Mesenchymal stem cell (in vitro differentiated cells and primary cell): ENCODE data around the gene ACOX3. TPM values are rescaled to one million over a fixed set of nuclear protein-coding genes. Genes with fewer than 3 reads are reported as not detected.

Source experiments
- DNase-seq: peaks from one replicate; pipeline ENCODE4 v3.0.0-alpha.2; 2013
- H2AFZ ChIP-seq: one replicate; pipeline ENCODE4 v1.6.1; 2013; ENCODE audit warnings: low read depth, mild to moderate bottlenecking, control low read depth, inconsistent platforms, low read length, moderate library complexity
- H2AK5ac ChIP-seq: 2 replicates; pipeline ENCODE4 v1.6.1; 2013; ENCODE audit warnings: low read length, moderate library complexity, mild to moderate bottlenecking, inconsistent platforms; ENCODE audit not compliant: severe bottlenecking
- H2BK120ac ChIP-seq: one replicate; pipeline ENCODE4 v1.6.1; 2013; ENCODE audit warnings: low read depth, mild to moderate bottlenecking, inconsistent platforms, low read length, moderate library complexity
- H2BK12ac ChIP-seq, 2 experiments: one replicate each; pipeline ENCODE4 v1.6.1; 2013; ENCODE audit warnings: inconsistent platforms in 2 of 2, low read length in 2 of 2, mild to moderate bottlenecking in 2 of 2, moderate library complexity in 2 of 2, control low read depth in 1 of 2
- H2BK15ac ChIP-seq: one replicate; pipeline ENCODE4 v1.6.1; 2013; ENCODE audit warnings: mild to moderate bottlenecking, low read depth, inconsistent platforms; ENCODE audit not compliant: poor library complexity, severe bottlenecking
- H2BK5ac ChIP-seq: 2 replicates; pipeline ENCODE4 v1.6.1; 2013; ENCODE audit warnings: low read depth, mild to moderate bottlenecking, low read length, control low read depth, inconsistent platforms; ENCODE audit not compliant: poor library complexity, severe bottlenecking
- H3K14ac ChIP-seq, 2 experiments: one replicate each; pipeline ENCODE4 v1.6.1; 2013; ENCODE audit warnings: inconsistent platforms in 2 of 2, low read length in 2 of 2, control low read depth in 1 of 2, mild to moderate bottlenecking in 1 of 2, moderate library complexity in 1 of 2
- H3K18ac ChIP-seq, 2 experiments: one replicate each; pipeline ENCODE4 v1.6.1; 2013; ENCODE audit warnings: inconsistent platforms in 2 of 2, low read length in 2 of 2, control low read depth in 1 of 2, low read depth in 1 of 2, mild to moderate bottlenecking in 1 of 2
- H3K23ac ChIP-seq, 2 experiments: one replicate each; pipeline ENCODE4 v1.6.1; 2013; ENCODE audit warnings: inconsistent platforms in 2 of 2, low read length in 2 of 2, mild to moderate bottlenecking in 2 of 2, moderate library complexity in 2 of 2, control low read depth in 1 of 2
- H3K27ac ChIP-seq: 2 replicates; pipeline ENCODE4 v1.5.1; 2013; ENCODE audit warnings: mild to moderate bottlenecking, moderate library complexity, low read length, control low read depth, inconsistent platforms; ENCODE audit not compliant: poor library complexity, severe bottlenecking
- H3K27me3 ChIP-seq, 2 experiments: 2 replicates each; pipeline versions ENCODE4 v1.6.1 to v1.7.0; 2013; ENCODE audit warnings: low read length in 2 of 2, mild to moderate bottlenecking in 2 of 2, moderate library complexity in 2 of 2, control low read depth in 1 of 2, inconsistent platforms in 1 of 2; ENCODE audit not compliant: control insufficient read depth in 1 of 2, insufficient read depth in 1 of 2
- H3K36me3 ChIP-seq, 2 experiments: 2 replicates each; pipeline versions ENCODE4 v1.6.1 to v1.7.0; 2013; ENCODE audit warnings: low read length in 2 of 2, control low read depth in 1 of 2, inconsistent platforms in 1 of 2, low read depth in 1 of 2, mild to moderate bottlenecking in 1 of 2; ENCODE audit not compliant: insufficient read depth in 2 of 2, control insufficient read depth in 1 of 2
- H3K4ac ChIP-seq, 2 experiments: one replicate each; pipeline ENCODE4 v1.6.1; 2013; ENCODE audit warnings: inconsistent platforms in 2 of 2, low read length in 2 of 2, mild to moderate bottlenecking in 2 of 2, moderate library complexity in 2 of 2, control low read depth in 1 of 2, low read depth in 1 of 2
- H3K4me1 ChIP-seq: 2 replicates; pipeline ENCODE4 v1.6.1; 2013; ENCODE audit warnings: low read depth, low read length, control low read depth; ENCODE audit not compliant: control insufficient read depth, insufficient read depth
- H3K4me2 ChIP-seq: 2 replicates; pipeline ENCODE4 v1.6.1; 2013; ENCODE audit warnings: low read length, mild to moderate bottlenecking, inconsistent platforms; ENCODE audit not compliant: poor library complexity, severe bottlenecking
- H3K4me3 ChIP-seq, 2 experiments: 2 replicates each; pipeline versions ENCODE4 v1.5.1 to v1.7.0; 2013; ENCODE audit warnings: low read length in 2 of 2, mild to moderate bottlenecking in 2 of 2, control low read depth in 1 of 2, low read depth in 1 of 2; ENCODE audit not compliant: insufficient read depth in 1 of 2
- H3K79me1 ChIP-seq: replicated peaks from 2 replicates; pipeline ENCODE4 v1.6.1; 2013; ENCODE audit warnings: mild to moderate bottlenecking, control low read depth, low read length, inconsistent platforms; ENCODE audit not compliant: poor library complexity, severe bottlenecking
- H3K9ac ChIP-seq: 2 replicates; pipeline ENCODE4 v1.7.0; 2013; ENCODE audit warnings: mild to moderate bottlenecking, low read length, moderate library complexity
- H3K9me3 ChIP-seq: 2 replicates; pipeline ENCODE4 v1.7.0; 2013; ENCODE audit warnings: mild to moderate bottlenecking, low read length; ENCODE audit not compliant: control insufficient read depth
- H4K8ac ChIP-seq: one replicate; pipeline ENCODE4 v1.6.1; 2013; ENCODE audit warnings: inconsistent platforms, mild to moderate bottlenecking, low read length, moderate library complexity
- H4K91ac ChIP-seq: one replicate; pipeline ENCODE4 v1.6.1; 2013; ENCODE audit warnings: mild to moderate bottlenecking, low read length, inconsistent platforms
- WGBS: methylation state at CpG from one replicate; pipeline ENCODE4 v1.1.7; 2013; ENCODE audit warnings: mixed read lengths; 5-methylcytosine and 5-hydroxymethylcytosine counted together
- small RNA-seq: library from polyadenylated mRNA; stranded (forward); fragments of <200 nt; extraction: miRNeasy Mini kit (QIAGEN cat#:217004); gene quantifications from one replicate; pipeline ENCODE3, GENCODE V24; 2013; ENCODE audit warnings: low read depth

Gene ACOX3

GRCh38 chr4:8316911-8317351 is 123.6 kb downstream of the ACOX3 start:
- no peak overlapping the region for H3K23ac ChIP-seq
- peak overlapping the region; percentile 37 for H4K91ac ChIP-seq
- no peak overlapping the region for H3K4ac ChIP-seq
- no peak overlapping the region for H3K14ac ChIP-seq
- H4K8ac ChIP-seq, result no peak overlapping the region
- H3K4me1 ChIP-seq, result peaks cover 24% of the 10 kb centered on the region
- no peak overlapping the region for H3K27ac ChIP-seq
- no peak overlapping the region for H3K4me3 ChIP-seq
- H3K4me2 ChIP-seq, result no peak overlapping the region
- no peaks in the 10 kb centered on the region for H3K36me3 ChIP-seq
- H3K9ac ChIP-seq, result no peak overlapping the region
- no peak overlapping the region for H2BK120ac ChIP-seq
- H3K9me3 ChIP-seq, result peaks cover 14% of the 10 kb centered on the region
- H2BK5ac ChIP-seq, result no peak overlapping the region
- DNase-seq, result no peak
- peaks cover 0 to 7% of the 10 kb centered on the region in 2 experiments for H3K27me3 ChIP-seq
- H2AFZ ChIP-seq, result no peak overlapping the region
- no peak overlapping the region for H2BK15ac ChIP-seq
- H2AK5ac ChIP-seq, result peak overlapping the region; percentile 33
- 93% methylated on average over 15 of the region's 15 CpGs for WGBS
- H2BK12ac ChIP-seq, result peak overlapping the region in 1 of 2 experiments; percentile 25
- H3K79me1 ChIP-seq, result no peaks in the 10 kb centered on the region
- no peak overlapping the region for H3K18ac ChIP-seq

Small RNA genes lying within 50 kb of the gene (small RNA-seq; reads per million reads assigned to genes)
- not detected for gene RNA5SP152
